Keratinocyte (primary cell): ENCODE measurements around the gene MGME1. TPM values are rescaled to one million over a fixed set of nuclear protein-coding genes. Genes with fewer than 3 reads are reported as not detected.

Experiments used
- DNase-seq: peaks from one replicate; pipeline ENCODE4 v3.0.0-alpha.2; 2011; ENCODE audit warnings: low read depth, missing footprints, low spot score
- FAIRE-seq: peaks from 2 replicates; lab custom pipeline; 2011; peaks lifted over from hg19 to GRCh38; lab: Jason Lieb, UNC
- H2AFZ ChIP-seq: 2 replicates; pipeline ENCODE4 v1.6.0; 2012; ENCODE audit warnings: low read length, control low read depth, inconsistent platforms; ENCODE audit not compliant: control insufficient read depth
- H3K27ac ChIP-seq: 2 replicates; pipeline ENCODE4 v1.5.1; 2011; ENCODE audit warnings: low read length; ENCODE audit not compliant: control insufficient read depth, insufficient read depth
- H3K27me3 ChIP-seq: 3 replicates; pipeline ENCODE4 v1.6.0; 2011; ENCODE audit warnings: low read length; ENCODE audit not compliant: control insufficient read depth, insufficient read depth; ENCODE audit errors: extremely low read depth
- H3K36me3 ChIP-seq, 2 experiments: 2 replicates in 1 of 2; 3 replicates in 1 of 2; pipeline ENCODE4 v1.5.1; 2011; ENCODE audit warnings: low read length in 2 of 2, mild to moderate bottlenecking in 1 of 2; ENCODE audit not compliant: control insufficient read depth in 2 of 2, insufficient read depth in 2 of 2; ENCODE audit errors: extremely low read depth in 1 of 2
- H3K4me1 ChIP-seq: 3 replicates; pipeline ENCODE4 v1.5.1; 2011; ENCODE audit warnings: low read length; ENCODE audit not compliant: control insufficient read depth, insufficient read depth; ENCODE audit errors: extremely low read depth
- H3K4me2 ChIP-seq: 3 replicates; pipeline ENCODE4 v1.6.0; 2011; ENCODE audit warnings: low read depth, low read length; ENCODE audit not compliant: control insufficient read depth, insufficient read depth; ENCODE audit errors: extremely low read depth
- H3K4me3 ChIP-seq, 3 experiments: fragments of 200-600 bp in 1 of 3; sonication (generic) in 1 of 3; 2 replicates in 2 of 3; 3 replicates in 1 of 3; pipeline ENCODE4 v1.5.1; 2011 to 2016; ENCODE audit warnings: low read length in 3 of 3, mild to moderate bottlenecking in 3 of 3, control low read depth in 2 of 3, inconsistent platforms in 1 of 3, low read depth in 1 of 3, mixed read lengths in 1 of 3, mixed run types in 1 of 3, moderate library complexity in 1 of 3; ENCODE audit not compliant: control insufficient read depth in 2 of 3, insufficient read depth in 2 of 3; ENCODE audit errors: extremely low read depth in 1 of 3
- H3K79me2 ChIP-seq: 2 replicates; pipeline ENCODE4 v1.6.0; 2012; ENCODE audit warnings: low read length; ENCODE audit not compliant: control insufficient read depth, insufficient read depth
- H3K9ac ChIP-seq: 3 replicates; pipeline ENCODE4 v1.6.0; 2011; ENCODE audit warnings: low read length; ENCODE audit not compliant: control insufficient read depth, insufficient read depth; ENCODE audit errors: extremely low read depth
- H3K9me1 ChIP-seq: 3 replicates; pipeline ENCODE4 v1.6.0; 2011; ENCODE audit warnings: low read length; ENCODE audit not compliant: control insufficient read depth, insufficient read depth; ENCODE audit errors: extremely low read depth
- H3K9me3 ChIP-seq: 2 replicates; pipeline ENCODE4 v1.5.1; 2012; ENCODE audit warnings: low read depth, low read length; ENCODE audit not compliant: control insufficient read depth
- H4K20me1 ChIP-seq: 3 replicates; pipeline ENCODE4 v1.6.0; 2011; ENCODE audit warnings: low read length; ENCODE audit not compliant: control insufficient read depth, insufficient read depth; ENCODE audit errors: extremely low read depth
- CTCF ChIP-seq, 3 experiments: IDR thresholded peaks in 1 of 3; conservative IDR thresholded peaks in 1 of 3; optimal IDR thresholded peaks in 1 of 3; 2 replicates in 2 of 3; 3 replicates in 1 of 3; pipeline versions ENCODE3 to v1.5.1; 2011; ENCODE audit warnings: low read length in 3 of 3, mild to moderate bottlenecking in 3 of 3, moderate library complexity in 2 of 3, control low read depth in 1 of 3, inconsistent platforms in 1 of 3; ENCODE audit not compliant: insufficient read depth in 2 of 3; ENCODE audit errors: extremely low read depth in 1 of 3
- EZH2 ChIP-seq: IDR thresholded peaks from one replicate; pipeline ENCODE4 v1.6.1; 2012; ENCODE audit warnings: inconsistent platforms, mild to moderate bottlenecking, low read length, moderate library complexity
- dilution Hi-C: fragments of 300-500 bp; cut with MboI; formaldehyde crosslinking; loops from one replicate; pipeline ENCODE4 v1.7.0; 2020; ENCODE audit warnings: low sequenced_read_pairs; ENCODE audit not compliant: extremely low pct_ligation_motif_present
- polyA plus RNA-seq, 5 experiments: library from polyadenylated mRNA; depleted of rRNA in 3 of 5; stranded (reverse) in 3 of 5; stranded (forward) in 1 of 5; unstranded in 1 of 5; fragments of >200 nt; gene quantifications; 1 replicate in 1 of 5; 2 replicates in 3 of 5; 3 replicates in 1 of 5; pipeline versions ENCODE4 v1.2.1 to v1.2.3, GENCODE V29; 2011 to 2012; ENCODE audit warnings: missing spikeins in 2 of 5, low read depth in 1 of 5, low replicate concordance in 1 of 5

Gene MGME1
- polyA plus RNA-seq, 1 donor (not counting 4 experiments of a cell fraction or from before 2014, with no cell fraction given): 31.6 TPM

DNA sequence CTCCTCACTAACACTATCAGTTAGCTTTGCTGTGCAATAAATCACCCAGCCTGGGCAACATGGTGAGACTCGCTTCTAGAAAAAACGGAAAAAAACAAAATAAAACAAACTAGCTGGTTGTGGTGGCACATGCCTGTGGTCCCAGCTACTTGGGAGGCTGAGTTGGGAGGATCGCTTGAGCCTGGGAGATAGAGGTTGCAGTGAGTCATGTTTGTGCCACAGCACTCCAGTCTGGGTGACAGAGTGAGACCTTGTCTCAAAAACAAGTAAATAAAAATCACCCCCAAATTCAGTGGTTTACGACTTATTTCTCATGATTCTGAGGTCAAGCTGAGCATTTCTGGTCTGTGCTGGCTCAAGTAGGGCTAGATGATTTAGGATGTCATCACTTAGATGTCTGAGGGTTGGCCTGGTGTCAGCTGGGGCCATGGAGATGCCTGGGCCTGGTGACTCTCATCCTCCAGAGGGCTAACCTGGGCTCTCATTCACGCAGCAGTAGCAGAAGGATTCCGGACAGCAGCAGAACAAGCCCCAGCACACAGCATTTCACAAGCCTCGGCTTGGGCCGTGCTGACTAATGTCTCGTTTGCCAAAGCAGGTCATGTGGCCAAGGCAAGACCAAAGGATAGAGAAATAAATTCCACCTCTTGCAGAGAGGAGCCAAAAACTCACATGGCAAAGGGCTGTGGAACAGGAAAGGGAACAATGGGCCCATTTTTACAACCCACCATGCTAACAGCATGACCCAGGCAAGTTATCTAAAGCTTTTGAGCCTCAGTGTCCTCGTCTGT is 32.5 kb downstream of the MGME1 start:
- dilution Hi-C loops: no loop called here

GRCh38 chr20:18003897-18004296 is 35.1 kb downstream of the MGME1 start:
- no peaks in the 10 kb centered on the region for H3K36me3 ChIP-seq
- H3K4me1 ChIP-seq: peaks cover 12% of the 10 kb centered on the region
- no peaks in the 10 kb centered on the region for H3K9me1 ChIP-seq
- TF ChIP-seq EZH2 (no peak), CTCF (optimal IDR thresholded peaks at IDR 0.05 in 1 of 3, IDR thresholded peaks at IDR 0.05 in 1 of 3, conservative IDR thresholded peaks at IDR 0.05 in 1 of 3; ENCODE audit: extremely low read depth in 1 of 3, insufficient read depth in 2 of 3, low read length in 3 of 3) (no peak)
- no peaks in the 10 kb centered on the region for H3K27me3 ChIP-seq
- H4K20me1 ChIP-seq: no peaks in the 10 kb centered on the region
- no peak overlapping the region for H3K4me3 ChIP-seq
- FAIRE-seq: no peak
- dilution Hi-C loops: no loop called here
- H3K79me2 ChIP-seq: no peaks in the 10 kb centered on the region
- no peak for DNase-seq
- no peak overlapping the region for H3K4me2 ChIP-seq
- H2AFZ ChIP-seq: no peak overlapping the region
- no peak overlapping the region for H3K27ac ChIP-seq
- no peak overlapping the region for H3K9ac ChIP-seq
- no peaks in the 10 kb centered on the region for H3K9me3 ChIP-seq

More for the DNA sequence above, 32.5 kb downstream of the MGME1 start:
- H3K9me1 ChIP-seq: no peaks in the 10 kb centered on the region
- peaks cover 13% of the 10 kb centered on the region for H3K4me1 ChIP-seq
- no peak overlapping the region for H3K4me3 ChIP-seq
- H3K27me3 ChIP-seq: no peaks in the 10 kb centered on the region
- no peaks in the 10 kb centered on the region for H4K20me1 ChIP-seq
- no peaks in the 10 kb centered on the region for H3K79me2 ChIP-seq
- H3K9ac ChIP-seq: peak overlapping the region; percentile 1
- FAIRE-seq (peak; percentile 98), DNase-seq (peak; percentile 78)
- no peaks in the 10 kb centered on the region for H3K36me3 ChIP-seq
- peak overlapping the region; percentile 35 for H3K4me2 ChIP-seq
- peak overlapping the region; percentile 27 for H2AFZ ChIP-seq
- TF ChIP-seq EZH2 (no peak), CTCF (optimal IDR thresholded peaks at IDR 0.05 in 1 of 3, IDR thresholded peaks at IDR 0.05 in 1 of 3, conservative IDR thresholded peaks at IDR 0.05 in 1 of 3; ENCODE audit: extremely low read depth in 1 of 3, insufficient read depth in 2 of 3, low read length in 3 of 3) (peak in 1 of 3 experiments; percentile 18)
- no peaks in the 10 kb centered on the region for H3K9me3 ChIP-seq
- H3K27ac ChIP-seq: peak overlapping the region; percentile 75
